Parathyroid adenoma (tissue), 2 donors: ENCODE measurements around the gene TNRC18.
"Not testable (repeated sequence)": the region's sequence is repeated elsewhere in the genome, so short reads cannot be mapped to it uniquely, and the experiment has no call there.

Source experiments
- H2AFZ ChIP-seq: fragments of 300-600 bp; sonication (generic); one replicate; pipeline ENCODE4 v1.7.0; 2017; ENCODE audit warnings: antibody characterized with exemption, mild to moderate bottlenecking
- H3K27ac ChIP-seq: fragments of 300-600 bp; sonication (generic); one replicate; pipeline ENCODE4 v1.7.0; 2017
- H3K27me3 ChIP-seq: fragments of 300-600 bp; sonication (generic); one replicate; pipeline ENCODE4 v1.7.0; 2017; ENCODE audit warnings: low read length; ENCODE audit not compliant: control insufficient read depth, insufficient read depth
- H3K36me3 ChIP-seq: fragments of 300-600 bp; sonication (generic); one replicate; pipeline ENCODE4 v1.7.0; 2017; ENCODE audit warnings: low read length; ENCODE audit not compliant: control insufficient read depth, insufficient read depth
- H3K4me1 ChIP-seq: fragments of 300-600 bp; sonication (generic); one replicate; pipeline ENCODE4 v1.7.0; 2017; ENCODE audit warnings: control low read depth
- H3K4me2 ChIP-seq: fragments of 300-600 bp; sonication (generic); one replicate; pipeline ENCODE4 v1.7.0; 2017; ENCODE audit warnings: low read length
- H3K4me3 ChIP-seq: fragments of 300-600 bp; sonication (generic); one replicate; pipeline ENCODE4 v1.7.0; 2017; ENCODE audit warnings: low read depth, low read length
- H3K79me2 ChIP-seq: fragments of 300-600 bp; sonication (generic); one replicate; pipeline ENCODE4 v1.7.0; 2017; ENCODE audit warnings: control low read depth
- H3K9ac ChIP-seq: fragments of 300-600 bp; sonication (generic); one replicate; pipeline ENCODE4 v1.7.0; 2017; ENCODE audit warnings: mild to moderate bottlenecking
- H3K9me3 ChIP-seq: fragments of 300-600 bp; sonication (generic); one replicate; pipeline ENCODE4 v1.7.0; 2017; ENCODE audit warnings: low read length; ENCODE audit not compliant: control insufficient read depth
- TF ChIP-seq, protein P1 (sequence below): fragments of 300-600 bp; sonication (generic); IDR thresholded peaks from one replicate; pipeline ENCODE4 v1.7.0; 2017; ENCODE audit warnings: antibody characterized with exemption, mild to moderate bottlenecking
- donor health status: primary hyperparathyroidism.

The TNRC18 gene

GRCh38 chr7:5295039-5296014 is 128.3 kb downstream of the TNRC18 start:
- no peak overlapping the region for H3K4me2 ChIP-seq
- no peaks in the 10 kb centered on the region for H3K36me3 ChIP-seq
- H3K27ac ChIP-seq = no peak overlapping the region
- H2AFZ ChIP-seq = no peak overlapping the region
- H3K9me3 ChIP-seq = no peaks in the 10 kb centered on the region
- no peak overlapping the region for H3K9ac ChIP-seq
- H3K27me3 ChIP-seq = no peaks in the 10 kb centered on the region
- H3K4me1 ChIP-seq = no peaks in the 10 kb centered on the region
- TF ChIP-seq, protein P1, sequence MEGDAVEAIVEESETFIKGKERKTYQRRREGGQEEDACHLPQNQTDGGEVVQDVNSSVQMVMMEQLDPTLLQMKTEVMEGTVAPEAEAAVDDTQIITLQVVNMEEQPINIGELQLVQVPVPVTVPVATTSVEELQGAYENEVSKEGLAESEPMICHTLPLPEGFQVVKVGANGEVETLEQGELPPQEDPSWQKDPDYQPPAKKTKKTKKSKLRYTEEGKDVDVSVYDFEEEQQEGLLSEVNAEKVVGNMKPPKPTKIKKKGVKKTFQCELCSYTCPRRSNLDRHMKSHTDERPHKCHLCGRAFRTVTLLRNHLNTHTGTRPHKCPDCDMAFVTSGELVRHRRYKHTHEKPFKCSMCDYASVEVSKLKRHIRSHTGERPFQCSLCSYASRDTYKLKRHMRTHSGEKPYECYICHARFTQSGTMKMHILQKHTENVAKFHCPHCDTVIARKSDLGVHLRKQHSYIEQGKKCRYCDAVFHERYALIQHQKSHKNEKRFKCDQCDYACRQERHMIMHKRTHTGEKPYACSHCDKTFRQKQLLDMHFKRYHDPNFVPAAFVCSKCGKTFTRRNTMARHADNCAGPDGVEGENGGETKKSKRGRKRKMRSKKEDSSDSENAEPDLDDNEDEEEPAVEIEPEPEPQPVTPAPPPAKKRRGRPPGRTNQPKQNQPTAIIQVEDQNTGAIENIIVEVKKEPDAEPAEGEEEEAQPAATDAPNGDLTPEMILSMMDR = no peak
- H3K79me2 ChIP-seq = no peaks in the 10 kb centered on the region
- H3K4me3 ChIP-seq = no peak overlapping the region

- Histone ChIP-seq H2AFZ (no peak overlapping the region), H3K27ac (no peak overlapping the region), H3K4me2 (no peak overlapping the region), H3K79me2 (no peaks in the 10 kb centered on the region), H3K4me3 (no peak overlapping the region), H3K27me3 (no peaks in the 10 kb centered on the region), H3K4me1 (no peaks in the 10 kb centered on the region), H3K36me3 (no peaks in the 10 kb centered on the region), H3K9ac (no peak overlapping the region), H3K9me3 (no peaks in the 10 kb centered on the region)
- TF ChIP-seq, protein P1 = no peak
These were observed 129.3 kb downstream of the TNRC18 start for GRCh38 chr7:5294169-5294987.

DNA sequence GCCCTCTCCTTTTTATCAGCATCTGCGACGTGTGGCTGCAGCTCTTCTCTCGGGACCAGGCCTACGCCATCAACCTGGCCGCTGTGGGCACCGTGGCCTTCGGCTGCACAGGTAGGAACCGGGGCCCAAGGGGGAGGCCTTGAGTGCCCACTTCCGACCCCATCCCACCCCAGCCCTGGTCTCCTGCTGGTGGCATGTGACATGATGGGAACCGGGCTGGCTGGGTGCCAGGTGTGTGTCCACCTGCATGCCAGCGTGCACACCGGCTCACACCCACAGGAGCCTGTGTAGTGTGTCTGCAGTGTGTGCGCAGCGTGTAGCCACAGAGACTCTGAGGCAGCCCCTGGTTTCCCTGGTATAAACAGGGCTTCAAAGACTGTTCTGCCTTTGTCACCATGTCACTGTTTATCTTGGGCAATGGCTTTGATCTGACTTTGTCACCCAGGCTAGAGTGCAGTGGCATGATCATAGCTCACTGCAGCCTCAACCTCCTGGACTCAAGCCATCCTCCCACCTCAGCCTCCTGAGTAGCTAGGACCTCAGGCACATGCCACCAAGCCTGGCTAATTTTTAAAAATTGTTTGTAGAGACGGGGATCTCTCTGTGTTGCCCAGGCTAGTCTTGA is 131.8 kb downstream of the TNRC18 start:
- H3K9me3 ChIP-seq, H3K79me2 ChIP-seq, H3K36me3 ChIP-seq, H3K9ac ChIP-seq, H3K4me3 ChIP-seq, H3K27ac ChIP-seq, H3K4me1 ChIP-seq, H2AFZ ChIP-seq, H3K27me3 ChIP-seq, H3K4me2 ChIP-seq: not testable (repeated sequence)

DNA sequence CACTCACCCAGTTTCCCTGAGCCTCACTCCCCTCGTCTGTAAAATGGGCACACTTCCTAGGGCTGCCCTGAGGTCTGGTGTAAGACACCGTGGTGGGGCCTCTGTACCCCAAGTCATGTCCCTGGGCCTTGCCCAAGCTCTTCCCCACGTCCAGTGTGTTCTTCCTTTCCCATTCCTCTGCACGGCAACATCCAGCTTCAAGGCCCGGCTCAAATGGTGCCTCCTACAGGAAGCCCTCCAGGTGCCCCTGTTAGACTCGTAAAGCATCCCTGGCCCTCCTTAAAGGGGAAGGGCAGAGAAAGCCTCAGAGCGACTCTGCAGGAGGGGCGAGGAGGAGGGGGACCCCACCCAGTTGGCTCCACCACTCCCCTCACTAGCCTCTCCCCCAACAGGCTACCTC is 132.3 kb downstream of the TNRC18 start:
- no peak overlapping the region for H3K4me2 ChIP-seq

More for the DNA sequence above, 132.3 kb downstream of the TNRC18 start:
- Histone ChIP-seq H3K9me3 (no peaks in the 10 kb centered on the region), H3K9ac (no peak overlapping the region), H3K4me3 (no peak overlapping the region), H3K27ac (no peak overlapping the region), H2AFZ (no peak overlapping the region), H3K79me2 (no peaks in the 10 kb centered on the region), H3K4me1 (no peaks in the 10 kb centered on the region), H3K36me3 (no peaks in the 10 kb centered on the region), H3K27me3 (no peaks in the 10 kb centered on the region)
- TF ChIP-seq, protein P1 = no peak
